Fibroblast of lung (primary cell): ENCODE measurements around the gene RCOR3.
"Not testable (repeated sequence)": the region's sequence is repeated elsewhere in the genome, so short reads cannot be mapped to it uniquely, and the experiment has no call there.

Experiments used
- CTCF ChIP-seq, 2 donors: IDR thresholded peaks in 1 of 2; conservative IDR thresholded peaks in 1 of 2; 1 replicate in 1 of 2; 2 replicates in 1 of 2; pipeline ENCODE4 v1.5.1; 2011 to 2012; ENCODE audit warnings: low read length in 2 of 2, control low read depth in 1 of 2, inconsistent platforms in 1 of 2, low read depth in 1 of 2, mild to moderate bottlenecking in 1 of 2
- EZH2 ChIP-seq: IDR thresholded peaks from 2 replicates; pipeline ENCODE4 v1.5.1; 2012; ENCODE audit warnings: low read length, control low read depth, mild to moderate bottlenecking; ENCODE audit errors: missing control alignments

- not testable (repeated sequence) for TF ChIP-seq CTCF (conservative IDR thresholded peaks at IDR 0.05 in 1 of 2, IDR thresholded peaks at IDR 0.05 in 1 of 2; ENCODE audit: low read depth in 1 of 2, low read length in 2 of 2); EZH2
Observed at GRCh38 chr1:211321646-211322045, 62.5 kb downstream of the RCOR3 start.
